Astrocyte of the cerebellum (primary cell): ENCODE results near the gene TENM3.

Experiments used
- DNase-seq: peaks from one replicate; pipeline ENCODE4 v3.0.0-alpha.2; 2011; ENCODE audit warnings: low read depth
- H3K4me3 ChIP-seq: 2 replicates; pipeline ENCODE4 v1.5.1; 2011; ENCODE audit warnings: mild to moderate bottlenecking, low read depth, low read length, moderate library complexity
- CTCF ChIP-seq: IDR thresholded peaks from 2 replicates; pipeline ENCODE4 v1.5.1; 2012; ENCODE audit warnings: low read length, low read depth, moderate library complexity, mild to moderate bottlenecking; ENCODE audit errors: missing control alignments
- in situ Hi-C: cut with HindIII; loops from 2 replicates; pipeline ENCODE4 v1.10.0; 2017; ENCODE audit warnings: low sequenced_read_pairs

TENM3 gene

GRCh38 chr4:182569561-182569960 lies 326.4 kb downstream of the TENM3 start:
- no peak overlapping the region for H3K4me3 ChIP-seq
- DNase-seq: no peak
- no peak for TF ChIP-seq CTCF
- in situ Hi-C loops: no loop called here

- TF ChIP-seq CTCF: no peak
- H3K4me3 ChIP-seq: no peak overlapping the region
- DNase-seq: no peak
- in situ Hi-C loops: no loop called here
These were observed 331.5 kb downstream of the TENM3 start for GRCh38 chr4:182574706-182575105.

- DNase-seq: no peak
- TF ChIP-seq CTCF: no peak
- in situ Hi-C loops: no loop called here
- H3K4me3 ChIP-seq: no peak overlapping the region
These were observed 332.0 kb downstream of the TENM3 start for GRCh38 chr4:182575225-182575624.

GRCh38 chr4:182576601-182577289 lies 333.5 kb downstream of the TENM3 start:
- TF ChIP-seq CTCF: no peak
- H3K4me3 ChIP-seq: no peak overlapping the region
- in situ Hi-C loops: no loop called here
- DNase-seq: no peak

GRCh38 chr4:182577411-182577810 lies 334.2 kb downstream of the TENM3 start:
- in situ Hi-C loops: no loop called here
- no peak overlapping the region for H3K4me3 ChIP-seq
- DNase-seq: no peak
- TF ChIP-seq CTCF: no peak

- DNase-seq: peak; percentile 41
- H3K4me3 ChIP-seq: no peak overlapping the region
- no peak for TF ChIP-seq CTCF
- in situ Hi-C loops: no loop called here
These were observed 335.2 kb downstream of the TENM3 start for GRCh38 chr4:182578402-182578801.
